MCF 10A (cell line): ENCODE data around the gene SERPINA3. TPM values are rescaled to one million over a fixed set of nuclear protein-coding genes. Genes with fewer than 3 reads are reported as not detected.

ENCODE experiments used
- BruUV-seq: library from RNA; stranded (reverse); fragments of 400-500 nt; replicated peaks from 2 replicates; lab custom pipeline; 2021; lab: Mats Ljungman, UMichigan
- CTCF ChIA-PET: fragments of 300-600 bp; sonication (Branson Sonifier 250); formaldehyde crosslinking; extraction: SDS; loops from one replicate; lab custom pipeline; 2021; ENCODE audit warnings: antibody characterized with exemption, inconsistent platforms; lab: Yijun Ruan, JAX
- POLR2A ChIA-PET: fragments of 300-600, 350-650 bp; sonication (Branson Sonifier 250); formaldehyde crosslinking; extraction: SDS; loops from one replicate; lab custom pipeline; 2020; ENCODE audit warnings: antibody characterized with exemption, inconsistent platforms; lab: Yijun Ruan, JAX
- DNase-seq: peaks from one replicate; pipeline ENCODE4 v3.0.0-alpha.2; 2018; ENCODE audit not compliant: unreplicated experiment
- H3K27ac Mint-ChIP-seq: one replicate; pipeline ENCODE4 v1.8.0; 2022; ENCODE audit warnings: mild to moderate bottlenecking, low read depth, mixed read lengths; ENCODE audit not compliant: unreplicated experiment
- H3K27me3 Mint-ChIP-seq: one replicate; pipeline ENCODE4 v1.8.0; 2022; ENCODE audit warnings: mixed read lengths; ENCODE audit not compliant: insufficient read depth, unreplicated experiment
- H3K36me3 Mint-ChIP-seq: one replicate; pipeline ENCODE4 v1.8.0; 2022; ENCODE audit warnings: mild to moderate bottlenecking, moderate library complexity, mixed read lengths; ENCODE audit not compliant: insufficient read depth, unreplicated experiment
- H3K4me1 Mint-ChIP-seq: one replicate; pipeline ENCODE4 v1.8.0; 2022; ENCODE audit warnings: mixed read lengths; ENCODE audit not compliant: insufficient read depth, unreplicated experiment
- H3K4me3 Mint-ChIP-seq: one replicate; pipeline ENCODE4 v1.8.0; 2022; ENCODE audit warnings: mild to moderate bottlenecking, moderate library complexity, mixed read lengths; ENCODE audit not compliant: unreplicated experiment
- H3K9me3 Mint-ChIP-seq: one replicate; pipeline ENCODE4 v1.8.0; 2022; ENCODE audit warnings: mixed read lengths; ENCODE audit not compliant: unreplicated experiment
- intact Hi-C: fragments of 100-400 bp; cut with micrococcal nuclease; formaldehyde crosslinking; loops from 2 replicates; pipeline ENCODE4 v1.14.1; 2022
- total RNA-seq: library from RNA; stranded (reverse); gene quantifications from 2 replicates; pipeline ENCODE4 v1.2.3, GENCODE V29; 2022
- TF ChIP-seq, protein P1 (sequence below): fragments of 200-600 bp; IDR thresholded peaks from one replicate; pipeline ENCODE4 v1.8.0; 2022; ENCODE audit warnings: antibody characterized with exemption, mild to moderate bottlenecking; ENCODE audit not compliant: unreplicated experiment

SERPINA3 gene
- total RNA-seq, 1 experiment from 2014 or later: 44.5 TPM

DNA sequence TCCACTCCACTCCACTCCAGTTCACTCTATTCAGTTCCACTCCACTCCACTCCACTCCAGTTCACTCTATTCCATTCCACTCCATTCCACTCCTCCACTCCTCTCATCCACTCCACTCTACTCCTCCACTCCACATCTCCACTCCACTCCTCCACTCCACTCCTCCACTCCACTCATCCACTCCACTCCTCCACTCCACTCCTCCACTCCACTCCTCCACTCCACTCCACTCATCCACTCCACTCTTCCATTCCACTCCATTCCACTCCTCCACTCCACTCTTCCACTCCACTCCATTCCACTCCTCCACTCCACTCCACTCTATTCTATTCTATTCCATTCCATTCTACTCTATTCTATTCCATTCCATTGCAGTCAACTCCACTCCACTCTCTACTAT lies 21.1 kb upstream of the SERPINA3 start:
- intact Hi-C loops: no loop called here
- Mint-ChIP-seq H3K27ac (no peak overlapping the region), H3K9me3 (peaks cover 11% of the 10 kb centered on the region), H3K36me3 (no peaks in the 10 kb centered on the region), H3K4me1 (no peaks in the 10 kb centered on the region), H3K27me3 (no peaks in the 10 kb centered on the region), H3K4me3 (no peak overlapping the region)
- no peak for DNase-seq
- TF ChIP-seq, protein P1, sequence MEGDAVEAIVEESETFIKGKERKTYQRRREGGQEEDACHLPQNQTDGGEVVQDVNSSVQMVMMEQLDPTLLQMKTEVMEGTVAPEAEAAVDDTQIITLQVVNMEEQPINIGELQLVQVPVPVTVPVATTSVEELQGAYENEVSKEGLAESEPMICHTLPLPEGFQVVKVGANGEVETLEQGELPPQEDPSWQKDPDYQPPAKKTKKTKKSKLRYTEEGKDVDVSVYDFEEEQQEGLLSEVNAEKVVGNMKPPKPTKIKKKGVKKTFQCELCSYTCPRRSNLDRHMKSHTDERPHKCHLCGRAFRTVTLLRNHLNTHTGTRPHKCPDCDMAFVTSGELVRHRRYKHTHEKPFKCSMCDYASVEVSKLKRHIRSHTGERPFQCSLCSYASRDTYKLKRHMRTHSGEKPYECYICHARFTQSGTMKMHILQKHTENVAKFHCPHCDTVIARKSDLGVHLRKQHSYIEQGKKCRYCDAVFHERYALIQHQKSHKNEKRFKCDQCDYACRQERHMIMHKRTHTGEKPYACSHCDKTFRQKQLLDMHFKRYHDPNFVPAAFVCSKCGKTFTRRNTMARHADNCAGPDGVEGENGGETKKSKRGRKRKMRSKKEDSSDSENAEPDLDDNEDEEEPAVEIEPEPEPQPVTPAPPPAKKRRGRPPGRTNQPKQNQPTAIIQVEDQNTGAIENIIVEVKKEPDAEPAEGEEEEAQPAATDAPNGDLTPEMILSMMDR: no peak
- ChIA-PET CTCF (interaction anchor here (1.0 kb wide), 1 partner anchor 42 kb away, joined by 3 read pairs; no protein-coding TSS in a partner anchor), POLR2A (interaction anchor here (1.1 kb wide), 1 partner anchor 11 kb away, joined by 3 read pairs; no protein-coding TSS in a partner anchor)
- BruUV-seq: no TSS peak

DNA sequence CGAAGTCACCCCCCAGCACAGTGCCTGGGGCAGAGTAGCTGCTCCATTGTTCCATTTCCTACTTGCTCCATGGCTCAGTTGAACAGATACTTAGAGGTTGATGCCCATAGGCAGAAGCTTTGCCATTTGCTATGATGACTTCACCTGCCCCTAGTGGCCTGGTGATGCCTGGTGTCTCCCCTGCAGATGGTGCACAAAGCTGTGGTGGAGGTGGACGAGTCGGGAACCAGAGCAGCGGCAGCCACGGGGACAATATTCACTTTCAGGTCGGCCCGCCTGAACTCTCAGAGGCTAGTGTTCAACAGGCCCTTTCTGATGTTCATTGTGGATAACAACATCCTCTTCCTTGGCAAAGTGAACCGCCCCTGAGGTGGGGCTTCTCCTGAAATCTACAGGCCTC lies 20.3 kb upstream of the SERPINA3 start:
- H3K4me1 Mint-ChIP-seq: peaks cover 2% of the 10 kb centered on the region
- CTCF ChIA-PET: interaction anchor here (0.6 to 1.3 kb wide), 2 partner anchors 43 to 96 kb away, joined by 3 read pairs; no protein-coding TSS in a partner anchor
- TF ChIP-seq, protein P1: no peak
- no peak overlapping the region for H3K4me3 Mint-ChIP-seq
- H3K36me3 Mint-ChIP-seq: no peaks in the 10 kb centered on the region
- H3K9me3 Mint-ChIP-seq: peaks cover 11% of the 10 kb centered on the region
- intact Hi-C loops: no loop called here
- POLR2A ChIA-PET: interaction anchor here (1.1 kb wide), 1 partner anchor 10 kb away, joined by 3 read pairs; no protein-coding TSS in a partner anchor
- no TSS peak for BruUV-seq
- no peak overlapping the region for H3K27ac Mint-ChIP-seq
- no peak for DNase-seq
- no peaks in the 10 kb centered on the region for H3K27me3 Mint-ChIP-seq

DNA sequence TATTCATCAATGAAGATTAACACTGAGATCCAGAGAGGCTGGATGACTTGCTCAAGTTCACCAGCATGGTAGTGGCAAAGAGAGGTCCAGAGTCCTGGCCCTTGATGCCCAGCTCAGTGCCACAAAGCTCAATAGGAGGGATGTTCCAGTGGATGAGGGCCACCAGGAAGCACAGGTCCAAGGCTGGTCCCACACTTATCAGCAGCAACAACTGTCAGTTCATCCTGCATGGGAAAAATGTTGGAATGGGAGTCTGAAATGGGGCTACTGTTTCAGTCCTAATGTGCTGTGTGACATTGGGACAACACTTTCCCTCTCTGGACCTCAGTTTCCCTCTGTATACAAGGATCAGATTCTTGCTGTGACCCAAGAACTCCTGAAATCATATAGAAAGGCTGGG lies 19.7 kb upstream of the SERPINA3 start:
- H3K27ac Mint-ChIP-seq: no peak overlapping the region
- peaks cover 7% of the 10 kb centered on the region for H3K4me1 Mint-ChIP-seq
- H3K9me3 Mint-ChIP-seq: peaks cover 11% of the 10 kb centered on the region
- no peaks in the 10 kb centered on the region for H3K36me3 Mint-ChIP-seq
- CTCF ChIA-PET: interaction anchor here (1.3 kb wide), 1 partner anchor 44 kb away, joined by 3 read pairs; no protein-coding TSS in a partner anchor
- BruUV-seq: no TSS peak
- no peak for DNase-seq
- POLR2A ChIA-PET: no interaction called here
- H3K4me3 Mint-ChIP-seq: no peak overlapping the region
- H3K27me3 Mint-ChIP-seq: no peaks in the 10 kb centered on the region
- intact Hi-C loops: no loop called here
- TF ChIP-seq, protein P1: no peak

DNA sequence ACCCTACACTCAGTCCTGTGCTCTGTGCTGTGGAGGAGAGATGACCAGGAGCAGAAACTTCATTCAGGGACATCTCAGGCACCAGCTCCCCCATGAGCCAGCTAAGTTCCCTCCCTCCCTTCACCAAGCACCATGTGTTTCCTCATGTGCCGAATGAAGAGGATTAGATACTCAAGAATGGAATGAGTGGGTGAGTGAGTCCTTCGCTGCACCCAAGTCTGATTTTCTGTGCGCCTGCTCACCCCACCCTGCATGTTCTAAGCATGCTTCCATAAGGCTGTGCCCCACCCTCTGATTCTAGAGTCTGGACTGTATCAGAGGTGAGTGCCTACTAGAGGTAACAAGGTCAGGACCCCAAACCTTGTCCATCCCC lies 18.8 kb upstream of the SERPINA3 start:
- Mint-ChIP-seq H3K4me3 (no peak overlapping the region), H3K9me3 (peaks cover 11% of the 10 kb centered on the region), H3K4me1 (peaks cover 8% of the 10 kb centered on the region), H3K27ac (no peak overlapping the region), H3K27me3 (no peaks in the 10 kb centered on the region), H3K36me3 (no peaks in the 10 kb centered on the region)
- BruUV-seq: no TSS peak
- no peak for DNase-seq
- ChIA-PET POLR2A (no interaction called here), CTCF (no interaction called here)
- TF ChIP-seq, protein P1: no peak
- intact Hi-C loops: no loop called here
